Dedifferentiated amniotic fluid mesenchymal stem cell (primary cell): ENCODE data around the gene LRRC1.
"Not testable (repeated sequence)": the region's sequence is repeated elsewhere in the genome, so short reads cannot be mapped to it uniquely, and the experiment has no call there.

Experiments
- DNase-seq: peaks from one replicate; pipeline ENCODE4 v3.0.0-alpha.2; 2016; ENCODE audit errors: extremely low spot score

LRRC1 gene

DNA sequence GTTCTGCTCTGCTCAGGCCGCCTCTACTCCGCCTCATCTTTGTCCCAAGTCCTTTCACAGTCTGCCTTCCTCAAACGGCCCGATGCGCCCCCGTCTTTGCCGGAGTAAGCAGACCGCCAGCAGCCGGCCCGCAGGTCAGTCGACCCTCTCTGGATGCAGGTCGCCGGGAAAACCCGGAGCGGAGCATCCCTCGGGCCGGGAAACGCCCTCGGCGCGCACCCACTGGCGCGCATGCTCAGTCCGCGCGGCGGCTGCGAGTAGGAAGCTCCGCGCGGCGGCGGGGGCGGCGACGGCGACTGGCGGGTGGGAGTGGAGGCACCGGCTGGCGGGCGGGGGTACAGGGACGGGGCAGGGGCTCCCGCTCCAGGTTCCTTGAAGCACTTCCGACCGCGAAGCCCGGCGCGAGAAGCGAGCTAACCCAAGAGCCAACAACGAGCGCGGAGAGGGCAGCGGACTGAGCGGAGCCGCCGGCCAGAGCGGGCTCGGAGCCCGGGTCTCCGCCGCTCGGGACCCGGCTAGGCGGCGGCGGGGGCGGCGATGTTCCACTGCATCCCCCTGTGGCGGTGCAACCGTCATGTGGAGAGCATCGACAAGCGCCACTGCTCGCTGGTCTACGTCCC lies at the start of gene LRRC1:
LRRC1 (plus strand) TSS at position 286 of the 620 bp plus-strand sequence; CDS start at position 538, 252 bp downstream.
- DNase-seq: peak; percentile 81

DNA sequence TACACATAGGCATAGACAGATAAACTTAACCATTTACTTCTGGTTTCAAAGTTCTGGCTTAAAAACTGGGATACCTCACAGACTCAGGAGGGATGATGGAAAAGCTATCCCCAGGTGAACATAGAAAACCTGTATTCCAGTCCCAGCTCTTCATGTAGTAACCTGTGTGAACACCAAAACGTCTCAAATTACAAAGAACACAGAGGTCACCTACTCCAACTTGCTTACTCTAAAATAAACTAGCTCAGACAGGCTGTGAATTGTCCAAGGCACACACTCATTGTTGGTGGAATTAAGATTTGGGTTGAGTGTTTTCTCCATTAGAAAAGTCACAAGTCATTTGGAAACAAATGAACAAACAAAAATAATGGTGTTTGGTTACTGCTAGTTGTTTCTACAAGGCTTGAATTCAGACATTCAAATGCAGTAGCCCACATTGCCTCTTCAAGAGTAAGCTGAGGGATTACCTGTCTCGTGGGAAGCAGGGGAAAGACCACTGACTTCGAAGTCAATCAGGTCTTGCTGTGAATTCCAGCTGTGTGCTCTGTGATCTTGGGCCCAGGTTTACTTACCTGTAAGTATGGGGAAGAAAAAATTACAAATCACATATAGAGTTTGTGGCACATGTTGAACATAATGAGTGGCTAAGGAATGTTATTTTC lies 48.2 kb upstream of the LRRC1 start:
- no peak for DNase-seq

DNA sequence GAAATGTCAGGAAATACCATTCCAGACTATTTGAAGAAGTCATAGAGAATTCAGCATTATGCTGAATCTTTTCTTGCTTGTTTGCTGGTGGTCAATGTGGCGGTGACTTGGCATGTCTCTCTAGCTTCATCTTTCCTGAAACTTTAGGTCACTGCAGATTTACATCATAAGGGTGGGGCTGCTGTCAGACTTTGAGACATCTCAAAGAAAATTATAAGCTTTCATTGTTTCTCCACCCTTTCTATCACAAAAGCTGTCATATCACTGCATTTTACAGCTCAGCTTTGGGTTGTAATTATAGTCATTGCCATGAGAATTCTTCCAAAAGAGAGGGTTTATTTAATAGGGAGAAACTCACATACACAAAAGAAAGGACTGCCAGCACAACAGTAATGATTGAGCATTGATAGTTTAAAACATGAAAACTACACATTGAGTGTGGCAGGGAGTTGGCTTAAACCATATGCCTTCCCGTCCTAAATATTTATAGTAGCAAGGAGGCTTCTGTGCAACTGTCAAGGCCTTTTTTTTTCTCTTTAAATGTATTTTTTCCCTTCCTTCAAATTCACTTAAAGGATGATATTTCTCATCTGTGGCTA lies 44.7 kb upstream of the LRRC1 start:
- no peak for DNase-seq

DNA sequence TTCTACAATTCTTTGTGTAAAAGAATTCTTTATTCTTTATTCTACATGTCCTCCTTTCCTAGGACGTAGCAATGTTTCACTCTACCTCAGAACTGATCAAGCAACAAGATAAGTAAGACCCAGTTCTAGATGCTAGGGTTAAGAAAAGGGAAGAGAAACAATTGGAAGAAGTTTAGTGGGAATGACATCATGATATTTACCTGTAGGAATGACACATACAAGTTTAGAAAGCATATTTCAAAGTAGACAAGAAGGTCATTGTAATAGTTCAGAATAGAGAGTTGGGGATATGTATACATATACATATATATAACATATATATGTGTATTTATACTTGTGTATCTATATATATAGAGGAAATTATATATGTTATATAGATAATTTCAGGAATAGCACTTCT lies 43.4 kb upstream of the LRRC1 start:
- no peak for DNase-seq

DNA sequence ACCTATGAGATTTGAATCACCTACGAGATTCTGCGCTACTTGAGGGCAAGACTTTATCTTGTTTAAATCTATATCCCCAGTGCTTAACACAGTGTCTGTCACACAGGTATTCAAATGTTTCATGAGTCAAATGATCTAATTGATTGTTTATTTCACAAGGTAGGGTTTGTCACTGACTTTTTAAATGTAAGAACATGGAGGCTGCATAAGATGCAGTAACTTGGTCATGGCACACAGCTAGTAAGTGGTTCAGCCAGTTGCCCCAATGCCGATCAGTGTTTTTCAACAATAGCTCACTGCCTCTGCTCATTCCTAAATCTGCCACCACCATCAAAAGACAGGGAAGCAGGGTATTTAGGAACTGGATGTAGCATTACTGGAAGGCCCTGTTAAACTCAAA lies 42.4 kb upstream of the LRRC1 start:
- DNase-seq: no peak

DNA sequence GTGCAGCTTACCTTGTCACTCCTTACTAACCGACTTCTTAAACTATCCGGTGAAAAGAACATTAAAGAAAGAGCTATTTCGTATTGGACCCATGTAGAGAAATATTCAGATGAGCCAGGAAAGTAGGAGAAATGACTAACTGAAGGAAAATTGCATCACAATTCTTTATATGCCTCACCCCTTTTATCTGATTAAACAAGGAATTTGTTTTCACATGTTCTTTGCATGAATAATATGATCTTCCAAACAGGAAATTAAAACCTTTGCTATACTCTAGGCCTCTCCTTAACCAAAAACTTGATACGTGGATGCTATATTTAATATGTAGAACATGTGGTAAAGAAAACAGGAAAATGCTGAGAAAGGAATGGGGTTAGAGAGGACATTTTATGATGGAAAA lies 41.9 kb upstream of the LRRC1 start:
- DNase-seq: peak; percentile 77

DNA sequence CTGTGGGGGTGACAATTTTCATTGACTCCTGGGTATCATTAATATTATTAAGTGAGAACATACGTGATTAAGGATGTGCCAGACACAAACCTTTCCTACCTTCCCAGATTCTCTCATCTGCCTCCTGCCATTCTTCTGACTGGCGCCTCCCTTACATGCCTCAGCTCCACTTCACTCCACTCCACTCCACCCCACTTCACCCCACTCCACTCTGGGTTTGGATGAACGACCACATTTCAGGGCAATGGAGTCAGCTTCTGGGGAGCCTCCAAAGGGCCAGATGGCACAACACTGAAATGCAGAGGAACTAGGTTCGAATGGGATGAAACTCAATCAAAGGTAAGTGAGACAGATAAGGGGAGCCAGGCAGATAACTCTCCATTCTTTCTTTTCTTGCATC lies 40.5 kb upstream of the LRRC1 start:
- no peak for DNase-seq

DNA sequence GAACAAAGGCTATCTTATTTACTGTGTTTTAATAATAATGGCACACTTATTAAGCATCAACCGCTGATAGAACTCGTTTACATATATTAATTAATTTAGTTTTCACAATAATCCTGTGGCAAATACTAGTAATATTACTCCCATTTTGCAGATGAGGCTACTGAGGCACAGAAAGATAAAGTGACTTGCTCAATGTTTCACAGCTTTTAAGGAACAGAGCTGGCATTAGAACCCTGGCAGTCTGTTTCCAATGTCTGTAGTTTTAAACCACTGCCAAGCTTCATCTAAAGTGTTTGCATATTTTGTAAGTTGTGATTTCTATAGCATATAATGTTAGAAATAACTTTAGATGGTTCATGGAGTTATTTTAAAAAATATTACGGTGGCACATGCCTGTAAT lies 38.4 kb upstream of the LRRC1 start:
- no peak for DNase-seq

DNA sequence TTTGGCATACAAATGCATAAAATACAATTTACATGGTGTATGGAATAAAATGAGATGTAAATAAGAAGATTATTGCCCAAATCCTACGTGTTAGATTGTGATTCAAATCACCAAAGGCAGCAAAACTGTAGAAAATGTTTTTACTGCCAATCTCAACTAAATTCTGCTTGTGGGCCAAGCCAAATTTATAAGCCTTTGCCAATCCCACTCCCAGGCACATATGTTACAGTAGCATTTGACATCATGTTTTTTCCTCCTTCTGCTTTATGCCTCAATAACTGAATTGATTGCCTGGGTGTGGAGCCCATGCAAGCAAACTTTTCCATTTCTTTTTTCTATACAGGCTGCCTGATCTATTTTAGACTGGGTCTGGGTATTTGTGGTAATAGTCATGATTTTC lies 36.3 kb upstream of the LRRC1 start:
- no peak for DNase-seq

DNA sequence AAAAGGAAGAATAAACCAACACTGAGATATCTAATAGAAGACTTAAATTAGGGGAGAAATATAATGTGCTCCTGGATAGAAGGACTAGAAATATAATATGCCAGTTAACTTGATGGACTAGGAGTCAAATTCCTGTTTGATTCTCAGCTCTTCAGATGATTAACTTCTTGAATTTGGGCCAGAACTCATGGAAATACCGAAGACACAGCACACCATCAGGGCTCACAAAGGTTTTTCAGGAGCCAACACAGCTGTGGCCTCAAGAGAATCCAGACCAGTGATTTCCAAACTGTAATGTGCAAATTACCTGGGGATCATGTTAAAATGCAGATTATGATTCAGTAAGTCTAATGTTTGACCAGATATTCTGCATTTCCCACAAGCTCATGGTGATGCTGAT lies 33.8 kb upstream of the LRRC1 start:
- DNase-seq: no peak

DNA sequence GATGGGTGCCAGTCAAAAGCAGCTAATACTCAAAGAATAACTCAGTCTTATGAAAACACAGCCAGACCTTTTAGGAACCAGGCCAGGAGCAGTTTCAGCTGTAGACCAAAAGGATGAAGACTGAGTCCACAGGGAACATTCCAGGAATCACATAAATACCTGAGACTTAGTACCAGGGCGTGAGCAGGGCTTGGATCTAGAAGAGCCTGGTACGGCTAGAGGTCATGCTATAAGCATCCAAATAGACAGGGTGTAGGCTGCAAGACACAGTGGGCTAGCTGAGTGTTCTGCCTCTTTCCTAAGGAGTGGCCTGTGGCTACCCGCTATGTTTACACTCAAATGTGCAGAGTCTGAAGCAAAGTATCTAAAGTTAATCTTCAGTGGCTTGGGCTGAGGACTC lies 29.5 kb upstream of the LRRC1 start:
- no peak for DNase-seq

DNA sequence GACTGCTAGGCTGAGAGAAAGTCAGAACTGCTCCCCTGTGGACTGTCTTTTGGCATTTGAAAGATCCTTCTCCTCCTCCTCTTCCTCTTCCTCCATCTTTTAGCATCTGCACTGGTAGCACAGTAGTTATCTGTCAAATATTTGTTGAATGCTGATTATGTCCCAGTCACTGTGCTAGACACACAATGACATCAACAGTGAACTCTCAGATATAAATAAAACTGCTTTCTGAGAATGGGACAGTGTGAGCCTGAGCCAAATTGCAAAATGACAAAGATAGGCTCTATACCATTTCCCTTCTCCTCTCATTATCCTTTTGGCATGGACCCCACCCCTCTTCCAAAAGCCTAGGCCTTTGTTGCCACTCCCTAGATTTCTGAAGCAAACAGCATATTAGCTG lies 27.9 kb upstream of the LRRC1 start:
- no peak for DNase-seq

DNA sequence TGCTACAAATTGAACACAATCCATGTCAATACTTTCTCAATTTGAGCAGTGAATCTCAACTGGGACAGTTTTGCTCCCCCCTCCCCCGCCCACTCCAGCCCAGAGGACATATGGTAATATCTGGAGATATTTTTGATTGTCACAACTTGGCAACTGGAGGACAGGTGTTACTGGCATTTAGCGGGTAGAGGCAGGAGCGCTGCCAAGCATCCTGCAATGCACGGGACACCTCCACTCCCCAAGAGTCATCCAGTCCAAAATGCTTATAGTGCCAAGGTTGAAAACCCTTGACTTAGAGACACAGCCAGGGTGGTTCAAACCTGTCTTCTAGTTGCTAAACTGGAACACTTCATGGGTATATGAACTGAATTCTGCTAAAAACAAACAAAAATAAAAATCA lies 26.9 kb upstream of the LRRC1 start:
- DNase-seq: no peak

DNA sequence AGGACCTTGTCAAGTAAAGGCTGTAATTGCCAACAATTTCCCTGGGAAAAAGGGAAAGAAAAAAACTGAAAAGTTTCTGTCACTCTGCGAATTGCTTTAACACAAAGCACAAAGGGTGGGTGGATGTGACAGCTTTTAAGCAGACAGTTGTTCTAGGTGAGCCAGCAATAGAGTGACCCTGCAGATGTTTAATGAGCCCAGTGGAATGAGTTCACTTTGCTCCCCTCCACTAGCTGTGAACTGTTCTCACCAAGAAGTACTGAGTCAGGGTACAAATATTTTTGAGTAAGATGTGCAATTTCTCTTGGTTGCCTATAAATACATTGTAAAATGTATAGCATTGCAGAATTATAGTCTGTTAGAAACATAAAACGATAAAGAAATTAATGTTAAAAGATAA lies 26.2 kb upstream of the LRRC1 start:
- no peak for DNase-seq

DNA sequence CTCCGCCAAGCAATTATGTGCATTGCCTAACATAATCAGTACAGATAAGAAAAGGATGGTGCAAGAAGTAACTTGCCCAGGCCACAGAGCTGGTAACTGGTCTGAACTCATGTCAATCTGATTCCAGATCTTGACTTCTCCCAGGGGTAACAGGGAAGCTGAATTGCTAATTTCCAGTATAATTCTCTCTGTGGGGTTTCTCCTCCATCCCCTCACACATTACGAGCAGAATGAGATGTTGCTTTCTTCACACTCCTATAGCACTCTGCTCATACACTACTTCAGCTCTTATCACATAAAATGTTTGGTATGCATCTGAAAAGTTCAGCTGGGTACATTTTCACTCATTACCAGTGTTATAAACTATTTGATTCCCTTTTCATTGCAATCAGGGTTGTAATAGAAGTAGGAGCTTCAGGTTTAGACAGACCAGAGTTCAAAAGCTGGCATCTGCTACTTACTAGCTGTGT lies 24.0 kb upstream of the LRRC1 start:
- no peak for DNase-seq

DNA sequence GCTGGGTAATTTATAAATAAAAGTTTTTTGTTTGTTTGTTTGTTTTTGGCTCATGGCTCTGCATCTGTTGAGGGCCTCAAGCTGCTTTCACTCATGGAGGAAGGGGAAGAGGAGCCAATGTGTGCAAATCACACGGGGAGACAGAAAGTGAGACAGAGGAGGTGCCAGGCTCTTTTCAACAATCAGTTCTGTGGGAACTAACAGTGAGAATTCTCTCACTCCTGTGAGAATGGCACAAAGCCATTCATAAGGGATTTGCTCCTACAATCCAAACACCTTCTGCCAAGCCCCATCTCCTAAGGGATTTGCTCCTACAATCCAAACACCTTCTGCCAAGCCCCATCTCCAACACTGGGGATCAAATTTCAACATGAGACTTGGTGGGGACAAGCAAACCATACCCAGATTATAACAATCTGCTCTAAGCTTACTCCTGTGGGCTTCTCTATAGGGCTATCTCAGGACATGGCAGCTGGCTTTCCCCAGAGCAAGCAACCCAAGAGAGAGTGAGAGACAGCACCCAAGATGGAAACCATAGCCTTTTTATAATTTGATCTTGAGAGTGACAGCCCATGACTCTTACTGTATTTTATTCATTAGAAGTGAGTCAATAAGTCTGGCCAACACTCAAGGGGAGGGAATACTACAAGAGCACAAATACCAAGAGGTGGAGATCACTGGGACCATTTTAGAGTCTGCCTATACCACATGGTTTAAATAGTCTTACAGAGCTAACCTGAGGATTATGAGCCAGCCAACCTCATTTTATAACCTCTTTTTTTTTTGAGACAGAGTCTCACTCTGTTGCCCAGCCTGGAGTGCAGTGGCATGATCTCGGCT lies 22.8 kb upstream of the LRRC1 start:
- DNase-seq: no peak

DNA sequence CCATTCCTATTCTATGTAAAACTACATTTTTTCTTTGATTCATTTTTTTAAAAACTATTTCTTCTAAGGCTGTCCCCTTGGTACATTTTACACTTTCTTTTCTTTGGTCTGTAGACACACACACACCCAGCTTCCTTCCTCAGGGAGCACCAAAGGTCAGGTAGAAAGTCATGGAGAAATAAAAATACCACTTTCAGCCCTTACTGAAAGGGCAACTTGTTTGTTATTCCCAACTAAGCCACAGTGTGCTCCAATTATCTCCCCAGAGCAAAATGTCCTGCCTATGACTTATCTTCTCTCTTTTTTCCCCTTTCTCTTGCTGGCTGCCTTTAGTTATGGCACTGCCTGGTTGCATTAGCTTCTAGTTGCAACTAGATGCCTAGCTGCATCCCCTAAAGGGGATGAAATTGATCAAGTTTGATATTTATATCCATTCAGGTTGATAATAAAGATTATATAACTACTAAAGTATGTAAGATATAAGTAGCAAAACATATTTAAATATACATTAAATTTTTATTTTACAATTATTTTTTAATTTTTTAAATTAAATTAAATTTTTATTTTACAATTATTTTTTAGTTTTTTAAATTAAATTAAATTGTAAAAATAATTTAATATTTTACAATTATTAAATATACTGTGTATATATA lies 21.6 kb upstream of the LRRC1 start:
- no peak for DNase-seq

DNA sequence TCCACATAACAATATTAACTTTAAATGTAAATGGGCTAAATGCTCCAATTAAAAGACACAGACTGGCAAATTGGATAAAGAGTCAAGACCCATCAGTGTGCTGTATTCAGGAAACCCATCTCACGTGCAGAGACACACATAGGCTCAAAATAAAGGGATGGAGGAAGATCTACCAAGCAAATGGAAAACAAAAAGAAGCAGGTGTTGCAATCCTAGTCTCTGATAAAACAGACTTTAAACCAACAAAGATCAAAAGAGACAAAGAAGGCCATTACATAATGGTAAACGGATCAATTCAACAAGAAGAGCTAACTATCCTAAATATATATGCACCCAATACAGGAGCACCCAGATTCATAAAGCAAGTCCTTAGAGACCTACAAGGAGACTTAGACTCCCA lies 18.7 kb upstream of the LRRC1 start:
- not testable (repeated sequence) for DNase-seq

DNA sequence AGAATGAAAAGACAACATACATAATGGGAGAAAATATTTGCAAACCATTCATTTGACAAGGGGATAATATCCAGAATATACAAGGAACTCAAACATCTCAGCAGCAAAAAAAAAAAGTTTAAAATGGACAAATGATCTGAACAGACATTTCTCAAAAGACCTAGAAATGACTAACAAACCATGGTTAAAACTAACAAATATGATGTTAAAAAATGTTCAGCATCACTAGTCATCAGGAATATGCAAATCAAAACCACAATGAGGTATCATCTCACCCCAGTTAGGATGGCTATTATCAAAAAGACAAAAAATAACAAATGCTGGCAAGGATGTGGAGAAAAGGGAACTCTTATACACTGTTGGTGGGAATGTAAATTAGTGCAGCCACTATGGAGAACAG lies 9.8 kb upstream of the LRRC1 start:
- DNase-seq: not testable (repeated sequence)

DNA sequence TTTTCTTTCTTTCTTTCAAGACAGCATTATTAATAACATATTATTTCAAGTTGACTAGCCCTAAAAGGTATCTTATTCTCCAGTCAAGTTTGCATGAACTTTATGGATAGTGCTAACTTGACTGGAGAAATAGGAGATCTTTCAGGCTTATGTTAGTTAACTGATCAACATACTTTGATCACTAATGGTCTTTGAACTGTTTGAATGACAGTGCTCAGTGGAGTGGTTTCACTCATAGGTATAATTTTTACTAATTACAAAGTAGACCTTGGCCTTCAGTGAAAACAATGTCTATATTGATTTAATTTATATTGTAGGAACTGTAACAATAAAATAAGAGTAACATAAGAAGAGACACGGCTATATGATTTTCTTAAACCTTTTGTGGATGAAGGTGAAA lies 8.0 kb upstream of the LRRC1 start:
- peak; percentile 13 for DNase-seq

DNA sequence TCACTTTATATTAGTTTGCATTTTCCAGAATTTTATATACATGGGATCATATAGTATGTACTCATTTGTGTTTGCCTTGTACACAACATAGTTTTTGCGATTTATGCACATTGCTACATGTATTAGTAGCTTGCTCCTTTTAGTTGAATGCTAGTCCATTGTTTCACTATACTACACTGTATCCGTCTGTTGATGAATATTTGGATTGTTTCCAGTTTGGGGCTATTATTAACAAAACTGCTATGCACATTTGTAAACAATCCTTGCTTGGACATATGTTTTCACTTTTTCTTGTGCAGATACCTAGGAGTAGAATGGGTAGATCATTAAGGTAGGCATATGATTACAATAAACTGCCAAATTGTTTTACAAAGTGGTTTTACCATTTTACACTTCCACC lies 3.9 kb upstream of the LRRC1 start:
- no peak for DNase-seq

DNA sequence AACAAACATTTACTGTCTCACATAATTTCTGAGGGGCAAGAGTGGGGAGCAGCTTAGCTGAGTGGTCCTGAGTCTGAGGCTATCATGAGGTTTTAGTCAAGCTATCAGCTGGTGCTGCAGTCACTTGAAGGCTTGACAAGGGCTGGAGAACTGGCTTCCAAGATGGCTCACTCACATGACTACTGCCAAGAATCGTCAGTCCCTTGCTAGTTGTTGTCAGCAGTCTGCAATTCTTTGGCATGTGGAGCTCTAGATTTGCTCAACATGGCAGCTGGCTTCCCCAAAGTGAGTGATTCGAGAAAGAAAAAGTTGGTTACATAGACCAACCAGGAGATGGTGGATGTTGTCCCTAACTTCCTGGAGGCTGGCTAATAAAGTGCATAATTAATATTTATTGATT lies 2.8 kb upstream of the LRRC1 start:
- no peak for DNase-seq
